ENCODE results near the gene LRP1B.

The LRP1B gene

GRCh38 chr2:140814141-140814540, 1316.7 kb downstream of the LRP1B start:
- DNase-seq = no peak
- H3K27me3 ChIP-seq (ENCODE audit: insufficient read depth, low read length, poor library complexity) = no peaks in the 10 kb centered on the region

GRCh38 chr2:140808820-140809219, 1322.0 kb downstream of the LRP1B start:
- no peak for DNase-seq
- peak; percentile 57; the same call in 2 of the 3 replicates for ATAC-seq (ENCODE audit: insufficient read depth, low read depth)

More at GRCh38 chr2:140814141-140814540, 1316.7 kb downstream of the LRP1B start:
- no peak for ATAC-seq (ENCODE audit: insufficient read depth, low read depth)
- Histone ChIP-seq H3K9me3 (ENCODE audit: insufficient read depth, low read length, severe bottlenecking) (no peaks in the 10 kb centered on the region), H4K20me1 (ENCODE audit: insufficient read depth, low read length) (no peaks in the 10 kb centered on the region), H2AFZ (ENCODE audit: low read depth, low read length) (no peak overlapping the region), H3K79me2 (ENCODE audit: insufficient read depth, low read length) (no peaks in the 10 kb centered on the region), H3K36me3 (ENCODE audit: insufficient read depth, low read length) (no peaks in the 10 kb centered on the region), H3K4me2 (ENCODE audit: insufficient read depth, low read length) (no peak overlapping the region), H3K9ac (ENCODE audit: low read depth, low read length) (no peak overlapping the region), H3K4me3 (ENCODE audit: low read depth in 1 of 2, low read length in 2 of 2) (no peak overlapping the region), H3K4me1 (ENCODE audit: insufficient read depth, low read length) (no peaks in the 10 kb centered on the region), H3K27ac (ENCODE audit: low read length) (no peak overlapping the region)
- TF ChIP-seq CTCF (IDR thresholded peaks at IDR 0.05; ENCODE audit: borderline replicate concordance, extremely low read depth, low read length, poor library complexity, severe bottlenecking) (no peak), EZH2 (IDR thresholded peaks at IDR 0.05; ENCODE audit: borderline replicate concordance, low read depth, low read length, severe bottlenecking) (no peak)

GRCh38 chr2:140808211-140808610, 1322.6 kb downstream of the LRP1B start:
- Histone ChIP-seq H3K4me1 (ENCODE audit: insufficient read depth, low read length) (no peaks in the 10 kb centered on the region), H3K27ac (ENCODE audit: low read length) (no peak overlapping the region), H2AFZ (ENCODE audit: low read depth, low read length) (no peak overlapping the region), H3K4me2 (ENCODE audit: insufficient read depth, low read length) (no peak overlapping the region), H3K79me2 (ENCODE audit: insufficient read depth, low read length) (no peaks in the 10 kb centered on the region), H3K9me3 (ENCODE audit: insufficient read depth, low read length, severe bottlenecking) (no peaks in the 10 kb centered on the region), H3K36me3 (ENCODE audit: insufficient read depth, low read length) (no peaks in the 10 kb centered on the region), H3K4me3 (ENCODE audit: low read depth in 1 of 2, low read length in 2 of 2) (no peak overlapping the region), H3K9ac (ENCODE audit: low read depth, low read length) (no peak overlapping the region), H3K27me3 (ENCODE audit: insufficient read depth, low read length, poor library complexity) (no peaks in the 10 kb centered on the region), H4K20me1 (ENCODE audit: insufficient read depth, low read length) (no peaks in the 10 kb centered on the region)
- no peak for ATAC-seq (ENCODE audit: insufficient read depth, low read depth)
- DNase-seq = no peak
- TF ChIP-seq EZH2 (IDR thresholded peaks at IDR 0.05; ENCODE audit: borderline replicate concordance, low read depth, low read length, severe bottlenecking) (no peak), CTCF (IDR thresholded peaks at IDR 0.05; ENCODE audit: borderline replicate concordance, extremely low read depth, low read length, poor library complexity, severe bottlenecking) (no peak)

More at GRCh38 chr2:140808820-140809219, 1322.0 kb downstream of the LRP1B start:
- Histone ChIP-seq H3K9ac (ENCODE audit: low read depth, low read length) (no peak overlapping the region), H3K79me2 (ENCODE audit: insufficient read depth, low read length) (no peaks in the 10 kb centered on the region), H2AFZ (ENCODE audit: low read depth, low read length) (no peak overlapping the region), H3K27me3 (ENCODE audit: insufficient read depth, low read length, poor library complexity) (no peaks in the 10 kb centered on the region), H3K4me1 (ENCODE audit: insufficient read depth, low read length) (no peaks in the 10 kb centered on the region), H3K36me3 (ENCODE audit: insufficient read depth, low read length) (no peaks in the 10 kb centered on the region), H3K4me3 (ENCODE audit: low read depth in 1 of 2, low read length in 2 of 2) (no peak overlapping the region), H3K27ac (ENCODE audit: low read length) (no peak overlapping the region), H3K9me3 (ENCODE audit: insufficient read depth, low read length, severe bottlenecking) (no peaks in the 10 kb centered on the region), H4K20me1 (ENCODE audit: insufficient read depth, low read length) (no peaks in the 10 kb centered on the region), H3K4me2 (ENCODE audit: insufficient read depth, low read length) (no peak overlapping the region)
- TF ChIP-seq CTCF (IDR thresholded peaks at IDR 0.05; ENCODE audit: borderline replicate concordance, extremely low read depth, low read length, poor library complexity, severe bottlenecking) (peak; percentile 44), EZH2 (IDR thresholded peaks at IDR 0.05; ENCODE audit: borderline replicate concordance, low read depth, low read length, severe bottlenecking) (no peak)

Measured in DND-41 (cell line).